ENCODE results near the gene NDUFA12.

- TF ChIP-seq CTCF (IDR thresholded peaks at IDR 0.05) (no peak), POLR2AphosphoS5 (IDR thresholded peaks at IDR 0.05; ENCODE audit: insufficient read depth in 1 of 2, low read depth in 1 of 2) (no peak), POLR2A (IDR thresholded peaks at IDR 0.05) (no peak)
Observed at GRCh38 chr12:95034750-95035149, 31.3 kb upstream of the NDUFA12 start.

Data from vagina (tissue), 2 donors.